Gastroesophageal sphincter (tissue), 3 donors: ENCODE data around the gene TP53BP2.

Experiments
- POLR2AphosphoS5 ChIP-seq: sonication (generic); formaldehyde crosslinking; IDR thresholded peaks from one replicate; pipeline ENCODE4 v1.6.1; 2017; ENCODE audit warnings: antibody characterized with exemption
- TF ChIP-seq, protein P1 (sequence below), 4 experiments: fragments of 200-600 bp in 2 of 4; fragments of 450-650 bp in 2 of 4; sonication (generic) in 1 of 4; IDR thresholded peaks; one replicate each; pipeline ENCODE4 v1.5.1; 2017 to 2019; ENCODE audit warnings: antibody characterized with exemption in 4 of 4, mild to moderate bottlenecking in 2 of 4, moderate library complexity in 2 of 4

DNA sequence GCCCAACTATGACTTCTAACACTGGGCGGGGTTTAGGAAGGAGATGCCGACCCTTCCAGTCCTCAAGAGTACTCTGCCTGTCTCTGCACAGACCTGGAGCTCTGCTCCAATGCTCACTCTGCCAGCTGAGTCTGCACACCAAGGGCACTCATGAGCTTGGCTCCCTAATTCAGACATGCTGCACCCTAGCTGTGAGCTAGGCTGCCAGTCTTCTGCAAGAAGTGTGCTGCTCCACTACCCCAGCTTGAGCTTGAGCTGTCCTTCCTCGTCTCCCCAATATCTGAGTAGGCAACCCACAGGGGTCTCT lies 13.2 kb downstream of the TP53BP2 start:
- TF ChIP-seq, protein P1, sequence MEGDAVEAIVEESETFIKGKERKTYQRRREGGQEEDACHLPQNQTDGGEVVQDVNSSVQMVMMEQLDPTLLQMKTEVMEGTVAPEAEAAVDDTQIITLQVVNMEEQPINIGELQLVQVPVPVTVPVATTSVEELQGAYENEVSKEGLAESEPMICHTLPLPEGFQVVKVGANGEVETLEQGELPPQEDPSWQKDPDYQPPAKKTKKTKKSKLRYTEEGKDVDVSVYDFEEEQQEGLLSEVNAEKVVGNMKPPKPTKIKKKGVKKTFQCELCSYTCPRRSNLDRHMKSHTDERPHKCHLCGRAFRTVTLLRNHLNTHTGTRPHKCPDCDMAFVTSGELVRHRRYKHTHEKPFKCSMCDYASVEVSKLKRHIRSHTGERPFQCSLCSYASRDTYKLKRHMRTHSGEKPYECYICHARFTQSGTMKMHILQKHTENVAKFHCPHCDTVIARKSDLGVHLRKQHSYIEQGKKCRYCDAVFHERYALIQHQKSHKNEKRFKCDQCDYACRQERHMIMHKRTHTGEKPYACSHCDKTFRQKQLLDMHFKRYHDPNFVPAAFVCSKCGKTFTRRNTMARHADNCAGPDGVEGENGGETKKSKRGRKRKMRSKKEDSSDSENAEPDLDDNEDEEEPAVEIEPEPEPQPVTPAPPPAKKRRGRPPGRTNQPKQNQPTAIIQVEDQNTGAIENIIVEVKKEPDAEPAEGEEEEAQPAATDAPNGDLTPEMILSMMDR (IDR thresholded peaks at IDR 0.05), result peak in 1 of 4 experiments; percentile 27
- no peak for TF ChIP-seq POLR2AphosphoS5
